K562 (cell line): ENCODE data around the gene SAMM50.

Experiments
- ARNT ChIP-seq, 2 experiments: fragments of 450-650 bp; IDR thresholded peaks; 2 replicates each; pipeline ENCODE4 v1.6.1; 2016; ENCODE audit warnings: mild to moderate bottlenecking in 1 of 2
- MAFK ChIP-seq: IDR thresholded peaks from 2 replicates; pipeline ENCODE4 v1.6.1; 2011; ENCODE audit warnings: low read length, improper control_type of control experiment
- POLR2A ChIP-seq: fragments of 450-650 bp; conservative IDR thresholded peaks from 2 replicates; pipeline ENCODE4 v1.6.1; 2016
- POLR2AphosphoS5 ChIP-seq: IDR thresholded peaks from 2 replicates; pipeline ENCODE4 v1.6.1; 2011; ENCODE audit warnings: mild to moderate bottlenecking, low read depth, low read length, moderate library complexity; ENCODE audit not compliant: control insufficient read depth, insufficient read depth
- SMARCA5 ChIP-seq: fragments of 450-650 bp; IDR thresholded peaks from 2 replicates; pipeline ENCODE4 v1.6.1; 2016
- SOX6 ChIP-seq: fragments of 450-650 bp; IDR thresholded peaks from 2 replicates; pipeline ENCODE4 v1.6.1; 2014; ENCODE audit warnings: mild to moderate bottlenecking
- ZNF146 ChIP-seq: IDR thresholded peaks from one replicate; pipeline ENCODE4 v1.6.1; 2018; ENCODE audit warnings: missing compliant biosample characterization; ENCODE audit not compliant: unreplicated experiment
- TF ChIP-seq, protein P1 (sequence below), 3 experiments: IDR thresholded peaks in 2 of 3; conservative IDR thresholded peaks in 1 of 3; 2 replicates each; pipeline ENCODE4 v1.5.1; 2011 to 2012; ENCODE audit warnings: low read length in 3 of 3, mild to moderate bottlenecking in 3 of 3, control low read depth in 2 of 3, improper control_type of control experiment in 1 of 3, inconsistent platforms in 1 of 3, low read depth in 1 of 3, mixed read lengths in 1 of 3, moderate library complexity in 1 of 3; ENCODE audit not compliant: insufficient read depth in 2 of 3

DNA sequence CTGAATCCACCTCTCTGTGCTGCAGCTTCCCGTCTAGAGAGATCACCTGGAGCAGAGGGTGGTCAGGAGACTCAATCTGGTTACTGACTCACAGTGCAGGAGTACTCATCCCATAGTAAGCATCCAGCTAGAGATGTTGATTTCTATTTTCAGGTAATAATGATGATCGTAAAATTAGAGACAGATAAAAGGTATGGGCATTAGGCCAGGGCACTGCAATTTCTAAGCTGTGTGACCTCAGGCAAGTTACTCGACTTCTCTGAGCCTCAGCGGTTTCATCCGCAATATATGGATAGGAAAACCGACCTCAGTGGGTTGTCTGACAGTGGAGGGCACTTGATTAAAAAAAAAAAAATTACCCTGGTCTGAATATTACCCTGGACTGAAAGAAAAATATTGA is 13.8 kb upstream of the SAMM50 start:
- no peak for TF ChIP-seq SMARCA5
- TF ChIP-seq SOX6, result no peak
- TF ChIP-seq ZNF146 (CRISPR knock-in tag), result no peak
- TF ChIP-seq POLR2A, result no peak
- TF ChIP-seq ARNT (IDR thresholded peaks at IDR 0.05), result no peak
- TF ChIP-seq POLR2AphosphoS5, result no peak
- TF ChIP-seq MAFK, result no peak
- TF ChIP-seq, protein P1, sequence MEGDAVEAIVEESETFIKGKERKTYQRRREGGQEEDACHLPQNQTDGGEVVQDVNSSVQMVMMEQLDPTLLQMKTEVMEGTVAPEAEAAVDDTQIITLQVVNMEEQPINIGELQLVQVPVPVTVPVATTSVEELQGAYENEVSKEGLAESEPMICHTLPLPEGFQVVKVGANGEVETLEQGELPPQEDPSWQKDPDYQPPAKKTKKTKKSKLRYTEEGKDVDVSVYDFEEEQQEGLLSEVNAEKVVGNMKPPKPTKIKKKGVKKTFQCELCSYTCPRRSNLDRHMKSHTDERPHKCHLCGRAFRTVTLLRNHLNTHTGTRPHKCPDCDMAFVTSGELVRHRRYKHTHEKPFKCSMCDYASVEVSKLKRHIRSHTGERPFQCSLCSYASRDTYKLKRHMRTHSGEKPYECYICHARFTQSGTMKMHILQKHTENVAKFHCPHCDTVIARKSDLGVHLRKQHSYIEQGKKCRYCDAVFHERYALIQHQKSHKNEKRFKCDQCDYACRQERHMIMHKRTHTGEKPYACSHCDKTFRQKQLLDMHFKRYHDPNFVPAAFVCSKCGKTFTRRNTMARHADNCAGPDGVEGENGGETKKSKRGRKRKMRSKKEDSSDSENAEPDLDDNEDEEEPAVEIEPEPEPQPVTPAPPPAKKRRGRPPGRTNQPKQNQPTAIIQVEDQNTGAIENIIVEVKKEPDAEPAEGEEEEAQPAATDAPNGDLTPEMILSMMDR (IDR thresholded peaks at IDR 0.05 in 2 of 3, conservative IDR thresholded peaks at IDR 0.05 in 1 of 3; ENCODE audit: insufficient read depth in 2 of 3, low read depth in 1 of 3, low read length in 3 of 3), result no peak
